Caco-2 (cell line): Measurements from ENCODE around the gene RIIAD1. TPM values are rescaled to one million over a fixed set of nuclear protein-coding genes. Genes with fewer than 3 reads are reported as not detected.

Source experiments
- BruUV-seq: library from RNA; stranded (reverse); fragments of 400-500 nt; replicated peaks from 2 replicates; lab custom pipeline; 2021; lab: Mats Ljungman, UMichigan
- CTCF ChIA-PET: fragments of 300-600 bp; sonication (Branson Sonifier 250); formaldehyde crosslinking; loops from one replicate; lab custom pipeline; 2022; ENCODE audit warnings: antibody characterized with exemption; lab: Charles Lee
- POLR2A ChIA-PET: fragments of 300-600 bp; sonication (Branson Sonifier 250); formaldehyde crosslinking; loops from one replicate; lab custom pipeline; 2022; ENCODE audit warnings: antibody characterized with exemption; lab: Charles Lee
- DNase-seq, 2 experiments: peaks; one replicate each; pipeline versions ENCODE4 v3.0.0 to v3.0.0-alpha.2; 2020 to 2022
- H3K27me3 ChIP-seq: replicated peaks from 2 replicates; pipeline ENCODE4 v1.6.0; 2011; ENCODE audit warnings: low read length; ENCODE audit not compliant: control insufficient read depth, insufficient read depth
- H3K36me3 ChIP-seq: 2 replicates; pipeline ENCODE4 v1.5.1; 2011; ENCODE audit warnings: low read length; ENCODE audit not compliant: control insufficient read depth, insufficient read depth
- H3K4me1 ChIP-seq: fragments of 250-450 bp; sonication (Bioruptor Pico); 2 replicates; pipeline ENCODE4 v1.5.1; 2020; ENCODE audit warnings: mild to moderate bottlenecking
- H3K4me3 ChIP-seq: 2 replicates; pipeline ENCODE4 v1.5.1; 2011; ENCODE audit warnings: low read depth, mild to moderate bottlenecking, control low read depth, low read length
- H3K9me3 ChIP-seq: fragments of 250-450 bp; sonication (Bioruptor Pico); 2 replicates; pipeline ENCODE4 v1.5.1; 2020; ENCODE audit warnings: mild to moderate bottlenecking, moderate library complexity
- H3K27ac Mint-ChIP-seq: one replicate; pipeline ENCODE4 v1.8.0; 2022; ENCODE audit warnings: mixed read lengths; ENCODE audit not compliant: unreplicated experiment
- H3K27me3 Mint-ChIP-seq: one replicate; pipeline ENCODE4 v1.8.0; 2022; ENCODE audit warnings: mixed read lengths; ENCODE audit not compliant: insufficient read depth, unreplicated experiment
- H3K36me3 Mint-ChIP-seq: one replicate; pipeline ENCODE4 v1.8.0; 2022; ENCODE audit warnings: mild to moderate bottlenecking, mixed read lengths; ENCODE audit not compliant: insufficient read depth, unreplicated experiment
- H3K4me1 Mint-ChIP-seq: one replicate; pipeline ENCODE4 v1.8.0; 2022; ENCODE audit warnings: low read depth, mixed read lengths; ENCODE audit not compliant: unreplicated experiment
- H3K4me3 Mint-ChIP-seq: one replicate; pipeline ENCODE4 v1.8.0; 2022; ENCODE audit warnings: mild to moderate bottlenecking, moderate library complexity, mixed read lengths; ENCODE audit not compliant: unreplicated experiment
- H3K9me3 Mint-ChIP-seq: one replicate; pipeline ENCODE4 v1.8.0; 2022; ENCODE audit warnings: mixed read lengths; ENCODE audit not compliant: unreplicated experiment
- intact Hi-C: fragments of 100-400 bp; cut with micrococcal nuclease; formaldehyde crosslinking; loops from one replicate; pipeline ENCODE4 v1.10.0; 2022; ENCODE audit not compliant: unreplicated experiment
- total RNA-seq: library from RNA; stranded (reverse); gene quantifications from 2 replicates; pipeline ENCODE4 v1.2.3, GENCODE V29; 2022
- TF ChIP-seq, protein P1 (sequence below), 2 experiments: fragments of 200-600 bp in 1 of 2; IDR thresholded peaks; 1 replicate in 1 of 2; 2 replicates in 1 of 2; pipeline versions ENCODE4 v1.5.1 to v1.8.0; 2011 to 2022; ENCODE audit warnings: antibody characterized with exemption in 1 of 2, control low read depth in 1 of 2, inconsistent platforms in 1 of 2, low read depth in 1 of 2, low read length in 1 of 2, mild to moderate bottlenecking in 1 of 2, moderate library complexity in 1 of 2; ENCODE audit not compliant: insufficient read depth in 1 of 2, severe bottlenecking in 1 of 2, unreplicated experiment in 1 of 2

The RIIAD1 gene
- total RNA-seq, 1 experiment from 2014 or later, result 1.0 TPM

DNA sequence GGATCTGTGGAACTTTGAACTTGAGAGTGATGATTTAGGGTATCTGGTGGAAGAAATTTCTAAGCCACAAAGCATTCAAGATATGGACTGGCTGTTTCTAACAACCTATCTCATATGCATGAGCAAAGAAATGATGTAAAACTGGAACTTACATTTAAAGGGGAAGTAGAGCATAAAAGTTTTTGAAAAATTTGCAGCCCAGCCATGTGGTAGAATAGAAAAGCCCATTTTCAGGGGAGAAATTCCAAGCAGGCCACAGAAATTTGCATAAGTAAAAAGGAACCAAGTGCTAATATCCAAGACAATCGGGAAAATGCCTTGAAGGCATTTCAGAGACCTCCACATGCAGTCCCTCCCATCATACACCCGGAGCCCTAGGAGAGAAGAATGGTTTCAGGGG, 15.7 kb downstream of the RIIAD1 start:
- H3K4me1 ChIP-seq, result 0 out of 2 replicates have a peak, but pooled peaks cover 7% of the 10 kb centered on the region
- intact Hi-C loops, result loop anchor here (5.0 kb wide), 2 partner anchors 195 to 295 kb away; partner anchors contain the start of gene TUFT1
- no peaks in the 10 kb centered on the region for H3K36me3 Mint-ChIP-seq
- ChIA-PET CTCF (no interaction called here), POLR2A (no interaction called here)
- TF ChIP-seq, protein P1, sequence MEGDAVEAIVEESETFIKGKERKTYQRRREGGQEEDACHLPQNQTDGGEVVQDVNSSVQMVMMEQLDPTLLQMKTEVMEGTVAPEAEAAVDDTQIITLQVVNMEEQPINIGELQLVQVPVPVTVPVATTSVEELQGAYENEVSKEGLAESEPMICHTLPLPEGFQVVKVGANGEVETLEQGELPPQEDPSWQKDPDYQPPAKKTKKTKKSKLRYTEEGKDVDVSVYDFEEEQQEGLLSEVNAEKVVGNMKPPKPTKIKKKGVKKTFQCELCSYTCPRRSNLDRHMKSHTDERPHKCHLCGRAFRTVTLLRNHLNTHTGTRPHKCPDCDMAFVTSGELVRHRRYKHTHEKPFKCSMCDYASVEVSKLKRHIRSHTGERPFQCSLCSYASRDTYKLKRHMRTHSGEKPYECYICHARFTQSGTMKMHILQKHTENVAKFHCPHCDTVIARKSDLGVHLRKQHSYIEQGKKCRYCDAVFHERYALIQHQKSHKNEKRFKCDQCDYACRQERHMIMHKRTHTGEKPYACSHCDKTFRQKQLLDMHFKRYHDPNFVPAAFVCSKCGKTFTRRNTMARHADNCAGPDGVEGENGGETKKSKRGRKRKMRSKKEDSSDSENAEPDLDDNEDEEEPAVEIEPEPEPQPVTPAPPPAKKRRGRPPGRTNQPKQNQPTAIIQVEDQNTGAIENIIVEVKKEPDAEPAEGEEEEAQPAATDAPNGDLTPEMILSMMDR (IDR thresholded peaks at IDR 0.05; ENCODE audit: insufficient read depth in 1 of 2, low read depth in 1 of 2, low read length in 1 of 2, severe bottlenecking in 1 of 2, unreplicated experiment in 1 of 2), result no peak
- no peak overlapping the region for H3K4me3 Mint-ChIP-seq
- no TSS peak for BruUV-seq
- no peaks in the 10 kb centered on the region for H3K27me3 ChIP-seq
- H3K4me1 Mint-ChIP-seq, result peaks cover 24% of the 10 kb centered on the region
- no peak overlapping the region for H3K4me3 ChIP-seq
- H3K9me3 ChIP-seq, result peaks cover 17% of the 10 kb centered on the region
- no peaks in the 10 kb centered on the region for H3K27me3 Mint-ChIP-seq
- H3K27ac Mint-ChIP-seq, result no peak overlapping the region
- H3K9me3 Mint-ChIP-seq, result peaks cover 11% of the 10 kb centered on the region
- H3K36me3 ChIP-seq, result no peaks in the 10 kb centered on the region
- no peak for DNase-seq

DNA sequence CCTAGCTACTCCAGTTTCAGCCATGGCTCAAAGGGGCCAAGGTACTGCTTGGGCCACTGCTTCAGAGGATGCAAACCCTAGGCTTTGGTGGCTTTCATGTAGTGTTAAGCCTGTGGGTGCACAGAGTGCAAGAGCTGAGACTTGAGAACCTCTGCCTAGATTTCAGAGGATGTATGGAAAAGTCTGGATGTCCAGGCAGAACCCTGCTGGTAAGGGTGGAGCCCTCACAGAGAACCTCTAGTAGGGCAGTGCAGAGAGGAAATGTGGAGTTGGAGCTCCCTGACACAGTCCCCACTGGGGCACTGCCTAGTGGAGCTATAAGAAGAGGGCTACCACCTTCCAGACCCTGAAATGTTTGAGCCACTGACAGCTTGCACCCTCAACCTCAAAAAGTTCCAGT, 16.2 kb downstream of the RIIAD1 start:
- Mint-ChIP-seq H3K9me3 (peaks cover 11% of the 10 kb centered on the region), H3K4me1 (peaks cover 20% of the 10 kb centered on the region), H3K27me3 (peaks cover 3% of the 10 kb centered on the region), H3K4me3 (no peak overlapping the region), H3K36me3 (no peaks in the 10 kb centered on the region), H3K27ac (no peak overlapping the region)
- no TSS peak for BruUV-seq
- ChIA-PET POLR2A (no interaction called here), CTCF (no interaction called here)
- no peak overlapping the region for H3K4me3 ChIP-seq
- no peak for DNase-seq
- no peaks in the 10 kb centered on the region for H3K36me3 ChIP-seq
- H3K4me1 ChIP-seq, result 0 out of 2 replicates have a peak, but pooled peaks cover 7% of the 10 kb centered on the region
- no peaks in the 10 kb centered on the region for H3K27me3 ChIP-seq
- TF ChIP-seq, protein P1 (IDR thresholded peaks at IDR 0.05; ENCODE audit: insufficient read depth in 1 of 2, low read depth in 1 of 2, low read length in 1 of 2, severe bottlenecking in 1 of 2, unreplicated experiment in 1 of 2), result no peak
- intact Hi-C loops, result loop anchor here (5.0 kb wide), 2 partner anchors 195 to 295 kb away; partner anchors contain the start of gene TUFT1
- peaks cover 17% of the 10 kb centered on the region for H3K9me3 ChIP-seq

DNA sequence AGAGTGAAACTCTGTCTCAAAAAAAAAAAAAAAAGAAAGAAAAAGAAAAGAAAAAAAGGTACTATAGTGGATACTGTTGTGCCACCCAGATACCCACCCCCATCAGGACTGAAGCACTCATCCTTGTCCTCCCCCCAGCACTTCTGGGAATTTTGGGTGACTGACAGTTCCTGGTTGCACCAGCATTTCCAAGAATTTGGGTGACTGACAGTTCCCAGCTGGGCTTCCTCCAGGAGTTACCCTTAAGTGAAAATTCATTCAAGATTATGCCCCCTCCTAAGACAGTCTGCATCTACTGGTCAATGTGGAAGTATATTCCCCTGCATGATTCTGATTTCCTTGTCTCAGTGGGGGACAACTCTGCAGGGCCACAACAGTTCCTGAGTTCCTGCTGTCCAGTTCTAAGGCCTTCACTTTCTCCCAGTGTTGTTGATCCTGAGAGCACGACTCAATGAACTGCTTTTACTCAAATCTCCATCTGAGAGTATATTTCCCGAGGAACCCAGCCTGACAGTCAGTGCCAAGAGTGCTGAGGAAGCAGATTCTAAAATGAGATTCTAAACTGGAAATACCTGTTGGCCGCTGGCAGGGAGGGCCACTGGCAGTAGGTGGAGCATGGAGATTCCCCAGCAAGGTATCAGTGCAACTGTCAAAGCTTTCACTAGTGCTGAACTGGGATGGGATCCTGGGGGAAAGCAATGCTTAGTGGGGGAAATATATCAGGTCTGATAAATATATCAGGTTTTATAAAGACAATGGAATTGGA, 18.5 kb downstream of the RIIAD1 start:
- Mint-ChIP-seq H3K9me3 (peaks cover 11% of the 10 kb centered on the region), H3K27ac (no peak overlapping the region), H3K36me3 (no peaks in the 10 kb centered on the region), H3K4me3 (no peak overlapping the region), H3K27me3 (peaks cover 3% of the 10 kb centered on the region), H3K4me1 (peaks cover 12% of the 10 kb centered on the region)
- Histone ChIP-seq H3K9me3 (peaks cover 17% of the 10 kb centered on the region), H3K4me3 (no peak overlapping the region), H3K36me3 (no peaks in the 10 kb centered on the region), H3K4me1 (0 out of 2 replicates have a peak, but pooled peaks cover 7% of the 10 kb centered on the region), H3K27me3 (no peaks in the 10 kb centered on the region)
- ChIA-PET POLR2A (no interaction called here), CTCF (no interaction called here)
- TF ChIP-seq, protein P1 (IDR thresholded peaks at IDR 0.05; ENCODE audit: insufficient read depth in 1 of 2, low read depth in 1 of 2, low read length in 1 of 2, severe bottlenecking in 1 of 2, unreplicated experiment in 1 of 2), result peak in 1 of 2 experiments; percentile 5
- peak in 1 of 2 experiments; percentile 63 for DNase-seq
- BruUV-seq, result no TSS peak
- intact Hi-C loops, result loop anchor here (5.0 kb wide), 2 partner anchors 197 to 297 kb away; partner anchors contain the start of gene TUFT1
